Prostate gland (tissue), 2 donors: ENCODE results near the gene ZNF280C.

Experiments used
- POLR2A ChIP-seq: fragments of 450-650 bp; IDR thresholded peaks from one replicate; pipeline ENCODE4 v1.6.1; 2016; ENCODE audit warnings: antibody characterized with exemption, mild to moderate bottlenecking
- POLR2AphosphoS5 ChIP-seq: sonication (generic); formaldehyde crosslinking; IDR thresholded peaks from one replicate; pipeline ENCODE4 v1.6.1; 2017; ENCODE audit warnings: antibody characterized with exemption
- TF ChIP-seq, protein P1 (sequence below), 4 experiments: fragments of 200-600 bp in 2 of 4; fragments of 450-650 bp in 2 of 4; sonication (generic) in 2 of 4; IDR thresholded peaks; 1 replicate in 3 of 4; 2 replicates in 1 of 4; pipeline ENCODE4 v1.5.1; 2016 to 2019; ENCODE audit warnings: antibody characterized with exemption in 4 of 4, mild to moderate bottlenecking in 2 of 4, moderate library complexity in 2 of 4

DNA sequence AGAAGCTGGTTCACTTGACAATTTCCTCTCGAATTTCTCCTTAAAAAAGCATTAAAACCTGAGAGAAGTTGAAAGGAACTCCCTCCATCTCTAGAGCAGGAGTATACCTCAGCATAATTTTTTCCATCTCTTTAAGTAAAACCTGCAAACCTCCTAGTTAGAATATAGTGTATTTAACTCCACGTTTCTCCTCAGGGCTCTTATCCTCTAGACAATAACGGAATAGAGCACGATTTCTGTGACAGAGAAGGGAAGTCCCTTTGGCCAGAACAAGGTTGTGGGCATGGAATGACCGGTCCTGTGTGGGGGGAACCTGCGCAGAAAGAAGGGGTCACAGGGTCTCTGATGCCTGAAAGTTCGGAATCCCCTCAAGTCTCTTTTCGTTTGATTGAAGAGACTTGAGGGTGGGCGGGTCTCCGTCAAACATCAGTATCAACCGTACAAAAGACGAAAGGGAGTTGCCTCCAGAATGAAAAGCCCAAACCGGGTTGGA, 697 bp downstream of the ZNF280C start:
- TF ChIP-seq POLR2AphosphoS5 (no peak), POLR2A (no peak)
- TF ChIP-seq, protein P1, sequence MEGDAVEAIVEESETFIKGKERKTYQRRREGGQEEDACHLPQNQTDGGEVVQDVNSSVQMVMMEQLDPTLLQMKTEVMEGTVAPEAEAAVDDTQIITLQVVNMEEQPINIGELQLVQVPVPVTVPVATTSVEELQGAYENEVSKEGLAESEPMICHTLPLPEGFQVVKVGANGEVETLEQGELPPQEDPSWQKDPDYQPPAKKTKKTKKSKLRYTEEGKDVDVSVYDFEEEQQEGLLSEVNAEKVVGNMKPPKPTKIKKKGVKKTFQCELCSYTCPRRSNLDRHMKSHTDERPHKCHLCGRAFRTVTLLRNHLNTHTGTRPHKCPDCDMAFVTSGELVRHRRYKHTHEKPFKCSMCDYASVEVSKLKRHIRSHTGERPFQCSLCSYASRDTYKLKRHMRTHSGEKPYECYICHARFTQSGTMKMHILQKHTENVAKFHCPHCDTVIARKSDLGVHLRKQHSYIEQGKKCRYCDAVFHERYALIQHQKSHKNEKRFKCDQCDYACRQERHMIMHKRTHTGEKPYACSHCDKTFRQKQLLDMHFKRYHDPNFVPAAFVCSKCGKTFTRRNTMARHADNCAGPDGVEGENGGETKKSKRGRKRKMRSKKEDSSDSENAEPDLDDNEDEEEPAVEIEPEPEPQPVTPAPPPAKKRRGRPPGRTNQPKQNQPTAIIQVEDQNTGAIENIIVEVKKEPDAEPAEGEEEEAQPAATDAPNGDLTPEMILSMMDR (IDR thresholded peaks at IDR 0.05), result no peak
